Mesendoderm (in vitro differentiated cells): ENCODE measurements around the gene EEF2KMT.

Experiments
- DNase-seq: peaks from one replicate; pipeline ENCODE4 v3.0.0; 2013
- H2AK5ac ChIP-seq: 2 replicates; pipeline ENCODE4 v1.6.1; 2013; ENCODE audit warnings: low read length, inconsistent platforms
- H2BK120ac ChIP-seq: 2 replicates; pipeline ENCODE4 v1.6.1; 2013; ENCODE audit warnings: low read depth, mild to moderate bottlenecking, low read length, moderate library complexity, mixed read lengths
- H2BK15ac ChIP-seq: replicated peaks from 2 replicates; pipeline ENCODE4 v1.6.1; 2013; ENCODE audit warnings: low read depth, mild to moderate bottlenecking, moderate library complexity
- H2BK5ac ChIP-seq: 2 replicates; pipeline ENCODE4 v1.6.1; 2013; ENCODE audit warnings: low read length, inconsistent platforms
- H3K18ac ChIP-seq: 2 replicates; pipeline ENCODE4 v1.6.1; 2013; ENCODE audit warnings: mild to moderate bottlenecking, low read length, mixed read lengths
- H3K23ac ChIP-seq: one replicate; pipeline ENCODE4 v1.6.1; 2013; ENCODE audit warnings: low read length
- H3K27ac ChIP-seq: 2 replicates; pipeline ENCODE4 v1.5.1; 2013; ENCODE audit warnings: low read depth, mild to moderate bottlenecking, inconsistent platforms, low read length, moderate library complexity
- H3K27me3 ChIP-seq: 2 replicates; pipeline ENCODE4 v1.6.1; 2013; ENCODE audit warnings: low read length, control low read depth, mild to moderate bottlenecking, inconsistent platforms; ENCODE audit not compliant: insufficient read depth, poor library complexity
- H3K36me3 ChIP-seq: 2 replicates; pipeline ENCODE4 v1.6.1; 2013; ENCODE audit warnings: low read length, inconsistent platforms; ENCODE audit not compliant: control insufficient read depth, insufficient read depth
- H3K4ac ChIP-seq: one replicate; pipeline ENCODE4 v1.6.1; 2013; ENCODE audit warnings: low read depth, mild to moderate bottlenecking, low read length, moderate library complexity
- H3K4me1 ChIP-seq: 2 replicates; pipeline ENCODE4 v1.6.1; 2013; ENCODE audit warnings: low read depth, low read length, inconsistent platforms; ENCODE audit not compliant: control insufficient read depth
- H3K4me2 ChIP-seq: 2 replicates; pipeline ENCODE4 v1.6.1; 2013; ENCODE audit warnings: low read length
- H3K4me3 ChIP-seq: 2 replicates; pipeline ENCODE4 v1.5.1; 2013; ENCODE audit warnings: mild to moderate bottlenecking, low read length
- H3K56ac ChIP-seq: one replicate; pipeline ENCODE4 v1.6.1; 2013; ENCODE audit warnings: low read length
- H3K79me1 ChIP-seq: 2 replicates; pipeline ENCODE4 v1.6.1; 2013; ENCODE audit warnings: low read length, inconsistent platforms
- H3K79me2 ChIP-seq: 2 replicates; pipeline ENCODE4 v1.6.1; 2013; ENCODE audit warnings: mild to moderate bottlenecking, low read length; ENCODE audit not compliant: control insufficient read depth, insufficient read depth
- H3K9ac ChIP-seq: 2 replicates; pipeline ENCODE4 v1.6.1; 2013; ENCODE audit warnings: low read length, inconsistent platforms
- H4K5ac ChIP-seq: one replicate; pipeline ENCODE4 v1.6.1; 2013; ENCODE audit warnings: low read length
- H4K8ac ChIP-seq: one replicate; pipeline ENCODE4 v1.6.1; 2013; ENCODE audit warnings: low read depth, mild to moderate bottlenecking, control low read depth, low read length, moderate library complexity
- WGBS: extraction: QIAGEN DNeasy Blood & Tissue Kit; methylation state at CpG from one replicate; pipeline ENCODE4 v1.1.7; 2013; ENCODE audit warnings: low lambda C conversion rate, missing lambda C conversion rate; ENCODE audit not compliant: insufficient coverage; ENCODE audit errors: extremely low coverage; 5-methylcytosine and 5-hydroxymethylcytosine counted together

EEF2KMT gene

GRCh38 chr16:5040451-5040850 lies 57.1 kb downstream of the EEF2KMT start:
- Histone ChIP-seq H2BK5ac (no peak overlapping the region), H3K4me3 (no peak overlapping the region), H3K27me3 (no peaks in the 10 kb centered on the region), H3K27ac (no peak overlapping the region), H3K79me2 (no peaks in the 10 kb centered on the region), H3K79me1 (no peaks in the 10 kb centered on the region), H3K56ac (no peak overlapping the region), H4K5ac (no peak overlapping the region), H2BK120ac (no peak overlapping the region), H4K8ac (no peak overlapping the region), H3K4me2 (no peak overlapping the region), H3K4ac (no peak overlapping the region), H2AK5ac (no peak overlapping the region), H3K18ac (no peak overlapping the region), H3K36me3 (no peaks in the 10 kb centered on the region), H3K23ac (no peak overlapping the region), H3K9ac (no peak overlapping the region), H2BK15ac (no peak overlapping the region), H3K4me1 (no peaks in the 10 kb centered on the region)
- DNase-seq, result no peak
- WGBS, result no CpG with 5 or more reads among the region's 7 CpGs

DNA sequence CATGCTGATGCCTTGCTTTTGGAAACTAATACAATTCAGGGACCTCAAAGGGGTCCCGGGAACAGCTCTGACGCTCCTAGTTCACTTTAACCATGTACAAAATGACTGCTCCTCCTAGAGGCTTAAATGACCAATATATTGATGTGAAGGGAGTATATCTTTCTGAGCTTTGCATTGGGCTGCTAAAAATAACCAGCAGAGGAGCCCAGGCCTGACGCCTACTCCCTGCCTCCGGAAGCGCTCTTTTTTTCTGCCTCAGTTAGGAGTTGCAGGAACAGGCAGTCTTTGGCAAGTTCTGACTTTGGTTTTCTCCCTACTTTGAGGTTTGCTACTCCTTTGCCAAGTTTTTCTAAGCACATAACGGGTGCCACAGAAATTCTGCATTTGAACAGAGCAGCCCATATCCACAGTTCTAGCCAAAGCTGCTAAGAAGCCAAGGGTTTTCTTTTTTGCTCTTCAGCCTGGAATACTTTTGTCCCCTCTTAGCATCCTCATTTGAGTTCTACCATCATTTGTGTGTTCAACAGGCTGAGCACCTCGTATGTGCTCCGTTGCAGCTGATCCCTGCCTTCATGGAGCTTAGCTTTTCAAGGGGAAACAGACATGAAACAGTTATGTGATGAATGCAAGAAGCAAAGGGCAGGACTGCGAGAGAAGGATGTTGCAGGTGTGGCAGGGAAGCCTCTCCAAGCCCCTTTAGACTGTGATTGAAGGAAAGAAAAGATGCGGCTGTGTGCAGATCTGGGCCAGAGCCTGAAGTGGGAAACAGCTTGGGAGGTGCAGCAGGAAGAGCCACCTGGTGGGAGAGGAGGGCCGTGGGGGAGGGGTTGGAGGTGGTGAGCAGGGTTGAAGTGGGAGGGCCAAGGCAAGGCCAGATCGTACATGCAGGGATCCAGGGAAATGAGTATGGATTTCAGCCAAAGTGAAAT lies 61.1 kb downstream of the EEF2KMT start:
- Histone ChIP-seq H3K27ac (no peak overlapping the region), H3K4me1 (no peaks in the 10 kb centered on the region)
- no CpG with 5 or more reads among the region's 12 CpGs for WGBS

GRCh38 chr16:5035909-5036227 lies 61.7 kb downstream of the EEF2KMT start:
- Histone ChIP-seq H2AK5ac (no peak overlapping the region), H3K9ac (no peak overlapping the region), H3K27ac (no peak overlapping the region), H3K4me1 (no peaks in the 10 kb centered on the region), H3K23ac (no peak overlapping the region), H3K4me3 (no peak overlapping the region), H3K79me2 (no peaks in the 10 kb centered on the region), H4K8ac (no peak overlapping the region), H3K4ac (no peak overlapping the region), H3K56ac (no peak overlapping the region), H3K27me3 (no peaks in the 10 kb centered on the region), H3K4me2 (no peak overlapping the region), H2BK5ac (no peak overlapping the region), H4K5ac (no peak overlapping the region), H3K79me1 (no peaks in the 10 kb centered on the region), H2BK120ac (no peak overlapping the region), H2BK15ac (no peak overlapping the region), H3K18ac (no peak overlapping the region), H3K36me3 (no peaks in the 10 kb centered on the region)
- DNase-seq, result no peak
- no CpG with 5 or more reads among the region's 1 CpG for WGBS

More for the DNA sequence above, 61.1 kb downstream of the EEF2KMT start:
- Histone ChIP-seq H2BK120ac (no peak overlapping the region), H3K56ac (peak overlapping the region; percentile 46), H2AK5ac (no peak overlapping the region), H3K23ac (no peak overlapping the region), H4K5ac (no peak overlapping the region), H3K4me3 (no peak overlapping the region), H3K79me1 (no peaks in the 10 kb centered on the region), H3K27me3 (no peaks in the 10 kb centered on the region), H3K18ac (no peak overlapping the region), H3K9ac (peak overlapping the region; percentile 23), H3K4ac (no peak overlapping the region), H2BK15ac (no peak overlapping the region), H3K79me2 (no peaks in the 10 kb centered on the region), H2BK5ac (no peak overlapping the region), H4K8ac (no peak overlapping the region), H3K4me2 (no peak overlapping the region), H3K36me3 (no peaks in the 10 kb centered on the region)
- peak; percentile 56 for DNase-seq
